Lung microvascular endothelial cell (primary cell): Measurements from ENCODE around the gene BCAR3. TPM values are rescaled to one million over a fixed set of nuclear protein-coding genes. Genes with fewer than 3 reads are reported as not detected.
A peak's percentile ranks its signal among the peaks of the same experiment; 100 is the strongest.

ENCODE experiments used
- DNase-seq, 2 donors: peaks; one replicate each; pipeline versions ENCODE4 v3.0.0 to v3.0.0-alpha.2; 2010; ENCODE audit warnings: low read depth in 2 of 2
- total RNA-seq: library from RNA; depleted of rRNA; stranded (reverse); fragments of >200 nt; gene quantifications from 2 replicates; pipeline ENCODE4 v1.2.1, GENCODE V29; 2014

Gene BCAR3
- total RNA-seq, 1 donor from 2014 or later: 34.1 TPM

DNA sequence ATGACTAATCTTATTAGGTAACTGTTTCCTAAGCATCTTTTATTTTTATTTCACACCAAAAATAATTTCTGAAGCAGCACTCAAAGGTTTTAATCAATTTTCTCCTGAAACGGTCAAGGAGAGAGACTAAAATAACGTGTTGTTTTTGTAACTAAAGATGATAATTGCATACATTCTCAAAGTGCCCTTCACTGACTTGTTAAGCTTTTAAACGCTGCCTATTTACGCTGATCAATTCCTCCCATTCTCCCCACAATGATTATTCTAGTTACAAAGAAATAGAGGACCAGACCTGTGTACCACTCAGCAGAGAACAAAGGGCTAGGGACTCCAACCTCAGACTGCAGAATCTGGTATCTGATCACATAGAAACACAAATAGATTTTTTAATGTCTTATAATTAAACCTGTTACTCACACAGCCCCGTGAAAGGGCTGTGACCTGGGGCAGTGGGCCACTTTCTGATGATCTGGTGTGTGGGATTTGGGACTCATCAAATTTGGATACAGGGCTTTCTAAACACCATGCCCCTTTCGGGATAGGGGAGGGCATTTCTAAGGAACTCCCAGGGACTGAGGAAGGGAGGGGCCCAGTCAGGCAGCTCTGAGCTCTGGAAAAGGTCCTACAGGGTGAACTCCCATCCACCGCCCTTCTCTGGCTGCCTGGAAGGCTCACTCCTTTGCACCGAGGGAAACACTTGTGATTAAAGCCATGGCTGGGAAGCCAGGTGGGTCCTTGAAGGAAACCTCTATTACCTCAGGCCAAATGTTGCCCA is 65.2 kb downstream of the BCAR3 start:
- DNase-seq: no peak

DNA sequence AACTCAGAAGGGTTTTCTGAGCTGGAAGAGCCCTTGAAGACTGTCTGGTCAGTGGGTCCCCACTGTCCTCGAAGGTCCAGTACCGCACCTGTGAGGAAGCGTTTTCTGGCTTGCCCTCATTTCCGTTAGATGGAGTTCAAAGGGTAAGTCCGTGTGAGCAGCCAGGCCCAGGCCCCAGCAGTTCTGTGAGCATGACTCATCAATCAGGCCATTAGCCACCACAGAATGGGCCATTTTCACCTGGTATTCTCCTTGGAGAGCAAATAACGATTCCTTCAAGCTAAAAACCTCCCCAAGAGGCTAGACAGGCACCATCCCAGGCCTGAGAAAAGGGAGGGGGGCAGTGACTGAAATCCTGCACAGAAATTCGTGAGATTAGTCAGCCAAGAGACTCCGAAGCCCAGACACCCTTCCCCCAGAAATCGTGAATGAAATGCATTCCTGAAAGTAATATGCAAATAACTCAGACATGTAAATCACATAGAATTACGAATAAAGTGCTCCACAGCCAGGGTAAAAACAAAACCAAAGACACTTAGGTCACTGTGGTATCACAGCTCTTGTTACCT is 66.0 kb downstream of the BCAR3 start:
- DNase-seq: peak; percentile 23 to 69

DNA sequence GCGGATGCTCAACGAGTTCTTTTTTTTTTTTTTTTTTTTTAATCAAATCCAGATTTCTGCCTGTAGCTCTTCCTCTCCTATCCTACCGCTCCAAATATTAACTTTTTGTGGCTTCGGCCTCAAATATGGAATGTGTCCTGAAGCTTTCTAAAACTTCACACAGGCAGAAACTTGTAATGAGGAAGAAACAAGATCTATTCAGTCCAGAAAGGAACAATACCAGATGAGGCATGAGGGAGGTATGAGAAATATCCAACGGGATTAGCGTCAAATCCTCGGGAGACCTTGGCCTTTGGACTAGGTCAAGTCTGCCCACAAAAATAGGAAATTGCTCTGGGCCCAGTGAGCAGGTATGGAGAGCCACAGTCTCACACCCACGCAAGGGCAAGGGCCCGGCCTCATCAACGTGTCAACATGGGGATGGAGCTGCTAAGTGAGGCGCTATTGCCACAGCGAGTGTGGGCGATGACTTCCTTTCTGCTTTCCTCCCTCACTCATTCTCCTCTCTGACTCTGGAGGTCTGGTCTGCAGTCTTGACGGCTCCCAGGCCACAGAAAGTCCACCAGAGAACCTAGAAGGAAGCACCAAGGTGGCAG is 66.6 kb downstream of the BCAR3 start:
- no peak for DNase-seq

DNA sequence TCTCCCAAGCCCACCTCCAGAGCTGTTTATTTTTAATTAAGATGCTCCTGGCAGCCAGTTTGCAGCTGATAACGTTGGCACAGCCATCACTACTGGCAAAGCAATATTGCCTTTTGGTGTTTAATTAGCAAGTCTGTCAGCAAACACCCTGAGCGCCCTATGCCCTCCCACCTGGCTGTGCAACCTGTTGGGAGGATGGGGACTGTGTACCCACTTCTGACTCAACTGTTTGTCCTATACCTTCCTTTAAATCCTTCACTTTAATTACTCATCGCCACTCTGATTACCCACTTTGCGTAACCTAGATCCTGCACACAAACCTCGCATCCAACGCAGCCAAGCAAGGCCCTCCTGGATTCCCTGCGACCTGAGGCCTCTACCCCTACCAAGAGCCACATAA is 67.1 kb downstream of the BCAR3 start:
- DNase-seq: no peak

DNA sequence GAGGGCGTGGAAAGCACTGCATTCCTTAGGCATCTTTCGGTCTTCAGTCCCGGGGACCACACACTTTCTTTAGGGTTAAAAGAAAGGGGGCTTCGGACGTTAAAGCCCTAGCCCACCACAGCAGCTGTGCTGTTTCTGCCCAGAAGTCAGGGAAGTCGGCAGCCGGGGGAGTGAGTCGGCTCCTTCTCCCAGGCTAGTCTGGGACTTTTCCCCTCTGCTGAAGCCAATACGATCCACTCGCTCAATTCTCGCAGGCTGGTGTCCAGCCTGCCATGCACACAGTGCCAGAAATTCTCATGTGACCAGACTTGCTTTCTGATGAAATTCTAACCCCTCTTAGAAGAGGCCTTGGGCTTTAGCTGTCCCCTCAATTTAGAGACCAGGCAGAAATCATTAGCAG is 67.7 kb downstream of the BCAR3 start:
- no peak for DNase-seq

DNA sequence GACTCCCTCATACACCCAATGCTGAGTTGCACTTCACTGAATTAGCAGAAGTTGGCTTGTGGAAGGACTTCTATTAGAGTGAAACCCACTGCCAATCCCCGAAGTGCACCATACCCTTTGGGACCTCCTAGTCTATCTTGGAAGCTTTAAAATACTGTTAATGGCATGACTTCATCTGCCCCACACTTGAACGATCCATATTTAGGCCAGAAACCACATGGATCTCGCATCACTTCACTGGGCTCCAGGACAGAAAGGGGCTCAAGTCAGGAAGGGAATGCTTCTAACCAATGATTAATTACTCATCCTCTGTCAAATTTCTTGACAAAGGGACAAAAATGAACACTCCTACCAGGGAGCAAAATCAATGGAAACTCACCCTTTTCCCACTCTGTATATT is 69.1 kb downstream of the BCAR3 start:
- DNase-seq: no peak

DNA sequence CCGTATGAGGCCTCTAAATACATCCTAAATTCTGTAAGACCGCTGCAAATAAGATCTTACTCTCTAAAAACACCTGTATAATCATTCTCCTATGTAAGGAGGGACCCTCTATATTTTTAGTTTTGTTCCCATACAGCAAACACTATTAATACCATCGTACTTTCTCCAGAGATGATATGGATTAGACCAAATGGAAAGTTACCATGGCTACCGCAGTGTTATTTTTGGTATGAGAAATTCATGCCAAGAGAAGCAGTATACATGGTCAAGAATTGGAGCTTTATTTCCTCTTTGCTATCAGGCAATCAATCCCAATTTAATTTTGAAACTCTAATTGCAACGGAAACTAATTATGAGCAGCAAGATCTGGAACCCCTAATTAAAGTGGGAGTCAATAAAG is 70.0 kb downstream of the BCAR3 start:
- DNase-seq: peak in 1 of 2 donors; percentile 75

DNA sequence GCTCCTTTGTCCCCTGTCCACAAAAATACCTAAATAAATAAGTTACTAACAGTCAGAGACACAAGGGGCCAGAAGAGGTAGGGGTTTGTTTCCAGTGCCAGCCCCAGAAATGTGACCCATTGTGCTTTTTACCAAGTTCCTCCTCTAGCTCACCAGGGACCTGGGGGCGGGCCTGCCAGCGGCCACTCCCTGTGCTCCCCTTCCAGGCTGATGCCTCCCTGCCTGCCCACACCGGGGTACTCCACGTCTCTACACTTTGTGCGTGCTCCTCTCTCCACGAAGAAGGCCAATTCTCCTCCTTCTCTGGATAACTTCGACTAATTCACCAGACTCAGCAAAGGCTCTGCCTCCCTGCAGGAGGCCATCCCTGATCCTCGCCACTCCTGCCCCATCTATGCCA is 72.1 kb downstream of the BCAR3 start:
- DNase-seq: no peak

DNA sequence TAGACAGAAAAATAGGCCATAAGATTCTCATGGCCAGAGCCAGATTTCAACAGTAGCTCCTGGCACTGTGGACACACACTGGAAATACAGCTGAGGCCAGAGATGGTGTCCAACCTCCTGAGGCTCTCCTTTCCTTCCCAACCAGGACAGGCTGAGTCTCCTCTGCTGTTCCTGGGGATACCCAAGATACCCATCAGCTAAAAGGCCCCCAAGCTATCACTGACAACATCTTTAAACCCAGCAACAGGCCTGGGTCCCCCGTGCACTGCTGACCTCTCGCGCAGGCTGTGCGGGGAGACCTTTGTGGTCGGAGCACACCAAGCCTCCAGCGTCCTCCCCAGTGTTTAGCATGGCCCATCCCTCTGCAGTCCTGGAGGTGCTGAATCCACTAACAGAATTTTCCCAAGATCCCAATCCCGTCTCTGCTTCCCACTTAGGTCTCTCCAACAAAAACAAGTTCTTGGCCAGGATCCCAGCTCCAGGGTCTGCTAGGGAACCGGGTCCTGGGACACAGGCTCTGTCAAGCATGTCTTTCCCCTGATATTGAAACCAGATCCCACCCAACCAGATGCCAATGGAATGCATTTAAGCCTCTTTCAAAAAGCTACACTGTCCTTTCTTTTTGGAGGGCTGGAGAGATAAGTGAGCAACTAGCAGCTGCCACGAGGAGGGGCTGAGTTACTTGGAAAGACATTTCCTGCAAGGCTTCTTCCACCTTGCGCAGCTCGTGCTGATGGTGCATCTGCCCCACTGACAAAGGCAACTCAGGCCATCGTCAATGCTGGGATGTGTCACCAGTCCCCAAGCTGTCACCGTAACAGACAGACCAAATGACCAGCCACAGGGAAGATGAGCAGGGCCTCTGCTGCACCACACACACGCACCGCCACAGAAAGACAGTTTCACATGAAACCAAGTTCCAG is 73.2 kb downstream of the BCAR3 start:
- DNase-seq: peak; percentile 49

DNA sequence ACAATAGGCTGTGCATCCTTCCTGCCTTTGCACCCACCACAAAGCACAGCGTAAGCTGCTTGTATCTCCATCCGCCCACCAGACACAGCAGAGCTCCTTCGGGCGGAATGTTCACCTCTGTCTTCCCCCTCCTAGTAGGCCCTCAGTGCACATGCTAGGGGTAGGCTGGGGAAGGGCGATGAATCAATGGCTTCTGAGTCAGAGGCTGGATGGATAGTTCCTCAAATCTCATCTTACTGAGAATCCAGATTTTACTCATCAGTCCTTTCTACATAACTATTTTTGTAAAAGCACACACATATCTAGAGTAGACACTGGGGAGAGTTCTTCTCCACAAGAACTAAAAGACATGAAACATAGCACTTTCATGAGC is 73.8 kb downstream of the BCAR3 start:
- no peak for DNase-seq

DNA sequence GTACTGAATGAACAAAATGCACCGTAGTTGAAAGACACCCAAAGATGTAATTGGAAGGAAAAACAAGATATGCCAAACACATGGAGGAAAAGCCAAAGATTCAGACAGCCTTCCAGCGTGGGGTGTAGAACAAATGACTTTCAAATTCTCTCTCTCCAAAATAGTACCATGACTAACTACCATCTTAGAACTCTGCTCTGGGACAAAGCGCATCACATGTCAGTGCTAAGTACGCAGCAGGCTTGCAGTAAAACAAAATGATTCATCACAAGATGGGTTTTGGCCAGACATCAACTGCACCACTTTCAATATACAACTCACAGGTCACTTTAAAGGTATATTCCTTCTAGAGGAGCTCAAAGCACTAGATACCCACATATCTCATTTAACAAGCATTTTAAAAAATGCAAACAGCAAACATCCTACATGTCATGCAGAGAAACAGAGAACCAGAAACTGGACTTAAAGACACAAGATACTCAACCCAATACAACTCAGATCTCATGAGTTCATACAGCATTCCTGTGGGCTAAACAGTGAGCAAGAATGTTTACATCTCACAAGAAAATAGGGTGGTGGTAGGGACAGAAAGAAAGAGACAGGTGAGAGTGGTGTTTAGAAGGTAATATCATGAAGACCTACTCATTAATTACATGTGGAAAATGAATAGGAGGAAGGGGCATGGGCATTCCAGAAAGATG is 75.7 kb downstream of the BCAR3 start:
- peak; percentile 57 to 89 for DNase-seq

DNA sequence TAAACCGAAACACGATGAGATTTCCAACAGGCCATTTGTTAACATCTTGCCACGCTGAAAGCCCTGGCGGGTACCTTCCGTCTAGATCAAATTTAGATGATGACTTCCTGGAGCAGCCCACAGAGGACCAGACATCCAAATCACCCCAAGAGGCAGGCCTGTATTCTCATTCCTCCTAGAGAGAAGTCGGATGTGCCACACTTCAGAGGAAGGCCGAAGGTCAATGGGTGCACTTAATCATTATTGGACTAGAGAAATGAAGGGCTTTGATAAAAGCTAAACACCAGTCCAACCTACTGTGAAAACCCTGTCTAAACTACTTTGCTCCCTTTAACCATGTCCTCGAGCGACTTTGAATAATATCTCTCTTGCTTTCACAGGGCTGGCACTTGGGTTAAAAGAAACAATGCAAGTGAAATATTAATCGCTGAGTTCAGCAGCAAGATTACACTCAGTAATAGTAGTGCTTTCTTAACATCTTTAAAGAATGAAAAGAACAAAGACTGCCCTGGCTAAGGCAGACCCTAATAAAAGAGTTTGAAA is 76.5 kb downstream of the BCAR3 start:
- no peak for DNase-seq

DNA sequence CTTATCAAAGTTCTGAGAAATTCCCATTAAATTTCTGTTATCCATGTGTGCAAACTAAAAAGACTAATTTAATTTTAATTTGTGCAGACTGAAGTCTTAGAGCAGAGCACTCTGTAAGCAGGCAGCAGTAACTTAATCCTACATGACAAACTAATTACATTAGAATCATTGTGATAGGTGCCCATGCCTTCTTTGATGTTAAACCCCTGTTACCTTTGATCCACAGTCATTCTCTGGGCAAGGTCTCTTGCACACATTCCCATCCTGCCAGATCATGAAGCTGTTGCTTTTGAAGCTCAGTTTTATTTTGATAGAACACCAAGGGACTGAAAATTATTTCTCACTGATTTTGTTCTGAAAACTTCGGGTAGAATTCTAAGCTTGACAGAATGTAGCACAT is 77.2 kb downstream of the BCAR3 start:
- DNase-seq: no peak

DNA sequence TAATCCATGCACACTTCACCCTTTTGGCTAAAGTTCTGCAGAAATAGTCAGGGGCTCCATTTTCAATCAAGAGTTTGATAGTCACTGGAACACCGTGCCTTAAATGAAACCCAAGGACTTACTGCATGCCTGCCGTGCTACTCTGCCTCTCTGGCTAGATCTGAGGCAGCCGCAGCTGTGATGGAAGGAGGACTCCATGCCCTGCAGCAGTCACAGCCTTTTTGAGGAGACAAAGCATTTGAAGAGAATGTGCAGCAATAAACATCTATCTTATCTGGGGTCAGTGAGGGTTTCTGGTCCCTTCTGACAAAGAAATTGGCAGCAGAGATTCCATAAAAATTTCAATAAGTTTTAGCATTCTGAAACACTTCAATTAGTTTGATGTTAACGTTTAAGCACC is 78.0 kb downstream of the BCAR3 start:
- DNase-seq: no peak

DNA sequence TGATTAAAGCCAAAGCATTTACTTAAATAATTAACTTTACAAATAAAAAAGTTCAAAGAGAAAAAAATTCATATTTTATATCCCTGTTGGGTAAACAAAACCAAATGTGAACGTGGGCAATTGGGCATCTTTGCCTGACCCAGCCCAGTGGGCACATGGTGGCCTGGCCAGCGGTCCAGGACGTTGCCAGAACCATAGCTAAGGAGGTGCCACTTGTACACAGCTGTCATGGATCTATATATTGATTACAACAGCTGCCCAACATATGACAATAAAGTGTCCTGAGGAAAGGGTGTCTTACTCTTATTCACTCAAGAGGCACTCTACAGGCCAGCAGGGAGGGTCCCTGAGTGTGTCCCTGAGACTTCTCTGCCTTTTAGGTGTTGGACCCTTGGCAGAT is 78.5 kb downstream of the BCAR3 start:
- no peak for DNase-seq

DNA sequence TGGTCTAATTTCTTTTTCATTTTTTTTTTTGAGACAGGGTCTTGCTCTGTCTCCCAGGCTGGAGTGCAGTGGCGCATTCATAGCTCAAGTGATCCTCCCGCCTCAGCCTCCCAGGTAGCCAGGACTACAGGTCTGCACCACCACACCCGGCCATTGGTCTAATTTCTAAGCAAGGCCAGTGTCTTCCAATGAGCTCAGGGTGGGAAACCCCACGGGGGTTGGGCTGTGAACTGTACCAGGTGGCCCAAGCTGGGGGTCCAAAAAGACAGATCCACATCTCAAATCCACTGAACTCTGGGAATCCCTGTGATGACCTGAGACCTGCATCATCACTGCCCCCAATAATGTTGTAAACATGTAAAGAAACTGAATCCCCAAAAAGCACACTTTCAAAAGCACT is 79.5 kb downstream of the BCAR3 start:
- DNase-seq: no peak

DNA sequence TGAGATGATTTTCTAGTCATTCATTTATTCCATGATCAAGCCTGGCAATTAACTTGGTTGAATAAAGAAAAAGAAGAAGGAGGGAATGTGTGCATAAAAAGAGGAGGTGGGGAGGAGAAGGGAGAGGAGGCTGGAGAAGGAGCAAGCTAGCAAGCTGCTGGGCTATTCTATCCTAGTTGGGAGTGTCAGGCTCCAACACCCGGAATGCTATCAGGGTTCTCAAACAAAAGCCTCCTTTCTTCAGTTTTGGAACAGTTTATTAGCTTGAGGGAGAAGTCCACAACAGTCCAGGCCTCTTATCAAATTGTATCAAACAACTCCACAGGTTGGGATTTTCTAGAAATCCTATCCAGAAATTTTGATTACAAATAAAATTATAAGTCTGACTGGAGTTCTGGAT is 80.0 kb downstream of the BCAR3 start:
- DNase-seq: no peak

DNA sequence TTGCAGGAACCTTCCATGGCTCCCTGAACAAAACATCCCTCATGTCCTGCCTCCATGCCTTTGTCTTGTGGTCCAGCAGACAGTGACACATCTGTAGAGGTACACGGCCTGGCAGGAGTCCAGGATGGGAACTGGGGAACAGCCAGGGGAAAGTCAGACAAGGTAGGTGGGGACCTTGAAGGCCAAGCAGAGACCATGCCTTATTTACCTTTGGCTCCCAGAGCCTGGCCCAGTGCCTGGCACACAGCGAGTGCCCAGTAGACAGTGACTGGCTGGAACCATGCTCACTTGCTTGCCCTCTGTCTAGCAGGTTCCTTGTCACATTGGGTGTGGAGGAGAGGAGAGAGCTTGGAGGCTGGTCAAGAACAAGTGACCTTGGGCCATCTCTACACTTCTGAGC is 81.0 kb downstream of the BCAR3 start:
- no peak for DNase-seq

DNA sequence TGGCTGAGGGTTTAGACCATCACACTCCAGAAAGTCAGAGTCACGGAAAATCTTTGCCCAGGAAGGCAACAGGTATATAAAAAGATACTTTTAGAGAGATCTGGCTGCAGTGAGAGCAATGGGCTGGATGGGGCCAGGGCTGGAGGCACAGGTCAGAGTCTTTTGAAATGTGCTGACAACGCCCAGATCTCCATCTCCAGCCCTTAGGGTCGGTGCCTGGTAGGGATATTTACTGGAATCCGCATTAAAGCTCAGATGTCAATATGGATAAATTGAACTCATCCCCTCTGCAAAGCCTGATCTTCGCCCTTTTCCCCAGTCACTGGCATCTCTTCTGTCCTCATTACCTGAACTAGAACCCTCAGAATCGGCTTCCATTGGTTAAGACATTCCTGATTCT is 82.2 kb downstream of the BCAR3 start:
- DNase-seq: no peak

DNA sequence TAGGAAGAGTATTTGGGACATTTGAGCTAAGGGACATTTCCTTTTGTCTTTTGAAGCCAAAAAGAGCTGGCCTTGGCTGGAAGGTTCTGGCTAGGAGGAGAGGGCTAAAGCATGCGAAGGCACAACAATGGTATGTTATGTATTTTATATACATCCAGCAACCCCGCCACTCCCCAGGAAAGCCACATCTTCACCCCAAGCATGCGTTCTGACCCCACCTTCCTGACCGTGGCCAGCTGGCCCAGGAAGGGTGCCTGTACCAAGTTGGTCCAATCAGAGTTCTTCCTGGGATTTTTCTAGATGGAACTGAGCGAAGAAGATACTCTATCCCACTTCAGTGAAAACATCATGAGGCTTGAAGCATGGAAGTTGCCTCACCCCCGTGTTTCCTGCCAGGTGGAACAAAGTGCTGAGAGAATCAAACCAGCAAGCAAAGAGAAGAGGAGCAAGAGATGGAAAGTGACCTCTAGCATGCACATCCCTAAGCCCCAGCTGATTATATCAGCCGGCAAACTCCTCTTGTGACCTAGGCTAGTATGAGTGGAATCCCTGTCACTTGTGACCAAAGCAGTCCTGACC is 82.7 kb downstream of the BCAR3 start:
- DNase-seq: peak in 1 of 2 donors; percentile 22

DNA sequence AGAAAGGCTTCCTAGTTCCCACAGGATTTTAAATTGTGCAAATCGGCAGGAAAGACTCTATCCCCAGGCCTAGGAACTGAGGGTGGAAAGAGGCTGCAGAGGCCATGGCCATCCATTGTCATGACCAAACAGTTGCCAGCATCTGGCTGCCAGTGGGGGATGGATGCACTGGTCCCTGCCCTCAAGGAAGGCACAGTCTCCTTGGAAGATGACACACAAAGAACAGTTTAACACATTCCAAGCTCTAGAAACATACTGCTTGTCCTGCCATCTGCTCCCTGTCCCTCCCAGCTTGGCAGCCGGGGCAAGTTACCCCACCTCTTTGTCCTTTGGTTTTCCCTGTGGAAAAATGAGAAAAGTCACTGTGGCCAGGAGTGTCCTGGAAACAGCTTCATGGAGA is 83.2 kb downstream of the BCAR3 start:
- no peak for DNase-seq
